Stimulated activated CD4-positive, alpha-beta T cell treated with anti-CD3 and anti-CD28 coated beads, Interleukin-2, amount 100 ng/mL, for 4 hours (primary cell): ENCODE results near the gene ZNF300.
"Not testable (repeated sequence)": the region's sequence is repeated elsewhere in the genome, so short reads cannot be mapped to it uniquely, and the experiment has no call there.

ENCODE experiments used
- DNase-seq: peaks from one replicate; pipeline ENCODE4 v3.0.0-alpha.2; 2020; ENCODE audit warnings: low read depth

The ZNF300 gene

DNA sequence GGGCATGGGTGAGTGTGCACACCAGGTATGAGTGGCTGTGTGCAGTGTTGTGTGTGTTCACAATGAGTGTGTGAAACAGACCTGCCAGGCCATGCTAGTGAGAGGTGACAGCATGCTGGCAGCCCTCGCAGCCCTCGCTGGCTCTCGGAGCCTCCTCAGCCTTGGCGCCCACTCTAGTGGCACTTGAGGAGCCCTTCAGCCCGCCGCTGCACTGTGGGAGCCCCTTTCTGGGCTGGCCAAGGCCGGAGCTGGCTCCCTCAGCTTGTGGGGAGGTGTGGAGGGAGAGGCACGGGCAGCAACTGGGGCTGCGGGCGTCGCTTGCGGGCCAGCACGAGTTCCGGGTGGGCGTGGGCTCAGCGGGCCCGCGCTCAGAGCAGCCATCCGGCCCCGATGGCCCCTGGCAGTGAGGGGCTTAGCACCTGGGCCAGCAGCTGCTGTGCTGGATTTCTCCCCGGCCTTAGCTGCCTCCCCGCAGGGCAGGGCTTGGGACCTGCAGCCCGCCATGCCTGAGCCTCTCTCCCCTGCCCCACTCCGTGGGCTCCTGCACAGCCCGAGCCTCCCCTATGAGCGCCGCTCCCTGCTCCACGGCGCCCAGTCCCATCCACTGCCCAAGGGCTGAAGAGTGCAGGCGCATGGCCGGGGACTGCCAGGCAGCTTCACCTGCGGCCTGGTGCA is 59.5 kb downstream of the ZNF300 start:
- DNase-seq: not testable (repeated sequence)
